Naive B cell (primary cell): ENCODE measurements around the gene AGBL1. TPM values are rescaled to one million over a fixed set of nuclear protein-coding genes. Genes with fewer than 3 reads are reported as not detected.
A peak's percentile ranks its signal among the peaks of the same experiment; 100 is the strongest.

Experiments
- ATAC-seq, 2 donors: fragments of 150-1000 bp; cut with Tn5 transposase; 2 replicates each; pipeline ENCODE4 v1.10.0; 2021; ENCODE audit warnings: low read depth in 2 of 2, mild to moderate bottlenecking in 2 of 2, moderate library complexity in 2 of 2
- DNase-seq: peaks from one replicate; pipeline ENCODE4 v3.0.0; 2022
- H3K27ac Mint-ChIP-seq, 6 donors: one replicate each; pipeline ENCODE4 v1.8.0; 2020 to 2022; ENCODE audit warnings: mild to moderate bottlenecking in 6 of 6, mixed read lengths in 6 of 6, moderate library complexity in 5 of 6, inconsistent platforms in 2 of 6
- H3K27me3 Mint-ChIP-seq, 3 donors: one replicate each; pipeline ENCODE4 v1.8.0; 2021 to 2022; ENCODE audit warnings: mixed read lengths in 3 of 3, mild to moderate bottlenecking in 1 of 3
- H3K36me3 Mint-ChIP-seq, 2 donors: one replicate each; pipeline ENCODE4 v1.8.0; 2020 to 2022; ENCODE audit warnings: mixed read lengths in 2 of 2, inconsistent platforms in 1 of 2, mild to moderate bottlenecking in 1 of 2
- H3K4me1 Mint-ChIP-seq, 3 donors: one replicate each; pipeline ENCODE4 v1.8.0; 2020 to 2022; ENCODE audit warnings: mixed read lengths in 3 of 3, inconsistent platforms in 1 of 3, mild to moderate bottlenecking in 1 of 3, moderate library complexity in 1 of 3
- H3K4me3 Mint-ChIP-seq, 8 donors: one replicate each; pipeline ENCODE4 v1.8.0; 2020 to 2022; ENCODE audit warnings: mild to moderate bottlenecking in 8 of 8, mixed read lengths in 8 of 8, moderate library complexity in 8 of 8, inconsistent platforms in 2 of 8
- H3K9me3 Mint-ChIP-seq, 7 donors: one replicate each; pipeline ENCODE4 v1.8.0; 2020 to 2022; ENCODE audit warnings: mixed read lengths in 7 of 7, mild to moderate bottlenecking in 5 of 7, inconsistent platforms in 2 of 7, moderate library complexity in 1 of 7
- polyA plus RNA-seq, 6 donors: library from polyadenylated mRNA; unstranded; fragments of 300-500 nt; fragmentation: Illumina TruSeq; gene quantifications; one replicate each; pipeline ENCODE4 v1.2.3, GENCODE V29; 2021; ENCODE audit warnings: low read depth in 6 of 6

The AGBL1 gene
- polyA plus RNA-seq, 6 donors from 2014 or later = not detected

DNA sequence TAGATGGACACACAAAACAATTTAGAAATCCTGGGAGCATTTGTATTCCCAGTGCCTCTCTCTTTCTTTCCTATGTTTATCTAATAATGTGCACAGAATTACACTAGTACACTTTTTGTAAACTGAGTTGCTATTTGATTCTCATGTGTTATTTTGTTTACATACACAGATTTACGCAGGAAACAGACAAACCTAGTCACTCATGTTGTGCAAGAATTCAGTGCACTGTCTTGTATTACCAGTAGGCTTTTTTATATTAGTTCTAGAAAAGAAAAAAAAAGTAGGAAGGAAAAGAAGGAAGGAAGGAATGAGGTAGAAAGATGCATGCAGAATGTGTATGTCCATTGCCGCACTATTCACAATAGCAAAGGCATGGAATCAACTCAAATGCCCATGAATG lies 257.4 kb downstream of the AGBL1 start:
- Mint-ChIP-seq H3K27ac (no peak overlapping the region), H3K36me3 (no peaks in the 10 kb centered on the region), H3K9me3 (peaks cover 2 to 22% (median 12%) of the 10 kb centered on the region in 7 donors), H3K4me3 (no peak overlapping the region), H3K27me3 (no peaks in the 10 kb centered on the region), H3K4me1 (no peaks in the 10 kb centered on the region)
- ATAC-seq (no peak), DNase-seq (no peak)

DNA sequence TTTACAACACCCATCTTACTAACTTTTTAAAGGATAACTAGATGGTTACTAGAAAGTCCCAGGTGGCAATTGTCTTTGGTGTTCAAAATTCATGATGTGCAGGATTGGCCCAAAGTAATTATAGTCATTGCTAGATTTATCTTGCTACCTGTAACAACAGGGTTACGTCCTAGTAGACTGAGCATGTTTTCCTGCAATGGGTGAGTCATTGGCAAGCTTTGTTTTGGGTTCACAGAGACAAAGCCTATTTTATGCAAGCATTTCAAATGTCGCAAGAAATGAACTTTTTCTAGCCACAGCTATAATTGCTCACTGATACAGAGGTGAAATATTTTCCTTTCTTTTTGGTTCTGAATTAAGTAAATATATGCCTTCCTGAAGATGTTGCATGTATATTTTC lies 267.6 kb downstream of the AGBL1 start:
- DNase-seq (no peak), ATAC-seq (no peak)
- Mint-ChIP-seq H3K36me3 (no peaks in the 10 kb centered on the region), H3K4me3 (no peak overlapping the region), H3K9me3 (peaks cover 0 to 4% (median 0%) of the 10 kb centered on the region in 7 donors), H3K4me1 (no peaks in the 10 kb centered on the region), H3K27ac (no peak overlapping the region), H3K27me3 (no peaks in the 10 kb centered on the region)

DNA sequence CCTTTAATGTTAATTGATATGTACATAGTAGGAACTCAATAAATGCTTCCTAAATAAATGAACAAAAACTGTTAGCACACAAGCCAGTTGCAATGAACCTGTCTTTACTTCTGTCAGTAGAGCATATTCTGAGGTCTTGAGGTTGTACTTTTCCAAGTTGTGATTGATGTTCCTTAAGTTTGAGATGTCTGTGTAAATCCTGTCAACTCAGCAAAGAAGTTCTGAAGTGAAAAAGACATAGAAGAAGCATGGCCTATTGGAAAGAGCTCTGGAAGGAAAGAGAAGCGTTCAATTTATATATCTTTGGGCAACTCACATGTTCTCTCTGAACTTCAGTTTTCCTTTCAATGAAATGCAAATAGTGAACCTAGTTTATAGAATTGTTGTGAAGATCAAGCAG lies 269.9 kb downstream of the AGBL1 start:
- ATAC-seq = no peak
- H3K9me3 Mint-ChIP-seq = peaks cover 0 to 4% (median 0%) of the 10 kb centered on the region in 7 donors

GRCh38 chr15:86353213-86353612 lies 273.5 kb downstream of the AGBL1 start:
- H3K27me3 Mint-ChIP-seq = no peaks in the 10 kb centered on the region
- H3K4me1 Mint-ChIP-seq = no peaks in the 10 kb centered on the region
- no peaks in the 10 kb centered on the region for H3K36me3 Mint-ChIP-seq
- no peak overlapping the region for H3K4me3 Mint-ChIP-seq
- DNase-seq = no peak
- no peak overlapping the region for H3K27ac Mint-ChIP-seq
- no peak for ATAC-seq
- H3K9me3 Mint-ChIP-seq = peaks cover 0 to 11% (median 3%) of the 10 kb centered on the region in 7 donors

More for the DNA sequence above, 269.9 kb downstream of the AGBL1 start:
- no peaks in the 10 kb centered on the region for H3K27me3 Mint-ChIP-seq
- no peak overlapping the region for H3K4me3 Mint-ChIP-seq
- DNase-seq = no peak
- no peaks in the 10 kb centered on the region for H3K4me1 Mint-ChIP-seq
- no peak overlapping the region for H3K27ac Mint-ChIP-seq
- H3K36me3 Mint-ChIP-seq = no peaks in the 10 kb centered on the region

DNA sequence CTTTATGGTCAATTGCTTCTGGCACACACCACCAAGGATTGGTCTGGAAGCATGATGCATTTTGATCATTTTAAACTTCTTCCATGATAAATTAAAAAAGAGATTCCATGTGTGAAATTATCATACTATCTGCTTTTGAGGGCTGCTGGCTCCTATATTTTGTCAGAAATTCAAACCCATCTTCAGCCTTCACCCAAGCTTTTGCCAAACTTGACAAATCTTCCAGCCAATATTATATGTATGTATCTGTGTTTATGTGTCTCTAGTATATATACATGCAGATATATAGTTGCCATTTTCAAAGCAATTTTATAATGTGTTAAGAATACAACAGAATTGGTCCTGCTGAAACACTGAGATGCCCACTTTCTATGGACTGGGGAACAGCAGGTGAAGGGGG lies 275.7 kb downstream of the AGBL1 start:
- H3K4me1 Mint-ChIP-seq = no peaks in the 10 kb centered on the region

GRCh38 chr15:86355801-86356200 lies 276.1 kb downstream of the AGBL1 start:
- no peaks in the 10 kb centered on the region for H3K36me3 Mint-ChIP-seq
- no peak overlapping the region for H3K4me3 Mint-ChIP-seq
- ATAC-seq (no peak), DNase-seq (no peak)
- H3K9me3 Mint-ChIP-seq = peaks cover 0 to 11% (median 3%) of the 10 kb centered on the region in 7 donors
- H3K4me1 Mint-ChIP-seq = no peaks in the 10 kb centered on the region
- H3K27ac Mint-ChIP-seq = no peak overlapping the region
- no peaks in the 10 kb centered on the region for H3K27me3 Mint-ChIP-seq

More for the DNA sequence above, 275.7 kb downstream of the AGBL1 start:
- no peaks in the 10 kb centered on the region for H3K36me3 Mint-ChIP-seq
- no peak overlapping the region for H3K4me3 Mint-ChIP-seq
- no peaks in the 10 kb centered on the region for H3K27me3 Mint-ChIP-seq
- no peak for DNase-seq
- H3K27ac Mint-ChIP-seq = no peak overlapping the region
- peaks cover 0 to 11% (median 3%) of the 10 kb centered on the region in 7 donors for H3K9me3 Mint-ChIP-seq
- ATAC-seq = no peak

GRCh38 chr15:86362555-86362954 lies 282.9 kb downstream of the AGBL1 start:
- Mint-ChIP-seq H3K4me1 (no peaks in the 10 kb centered on the region), H3K4me3 (no peak overlapping the region), H3K27me3 (no peaks in the 10 kb centered on the region), H3K27ac (no peak overlapping the region), H3K36me3 (no peaks in the 10 kb centered on the region), H3K9me3 (peaks cover 4 to 28% (median 12%) of the 10 kb centered on the region in 7 donors)
- DNase-seq (no peak), ATAC-seq (no peak)

DNA sequence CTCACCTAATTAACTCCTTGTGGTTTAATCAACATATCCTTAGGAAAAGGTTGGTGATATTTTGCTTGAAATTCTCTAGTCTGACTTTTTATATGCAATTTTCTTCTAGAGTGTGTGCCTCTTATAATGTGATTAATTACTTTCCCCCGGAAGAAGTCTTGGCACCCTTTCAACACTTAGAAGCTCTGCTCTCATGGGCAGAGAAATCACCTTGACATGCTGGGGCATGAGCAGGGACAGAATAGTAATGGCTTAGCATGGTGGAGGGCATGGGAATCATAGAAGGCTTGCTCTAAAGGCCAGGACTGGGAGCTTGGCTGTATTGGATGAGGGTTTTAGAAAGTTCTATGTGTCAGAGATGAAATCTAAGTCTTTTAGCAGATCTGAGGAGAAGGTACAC lies 293.5 kb downstream of the AGBL1 start:
- no peaks in the 10 kb centered on the region for H3K36me3 Mint-ChIP-seq
- H3K9me3 Mint-ChIP-seq = peaks cover 5 to 47% (median 11%) of the 10 kb centered on the region in 7 donors
- DNase-seq (no peak), ATAC-seq (no peak)
- no peak overlapping the region for H3K4me3 Mint-ChIP-seq
- no peaks in the 10 kb centered on the region for H3K4me1 Mint-ChIP-seq
- H3K27me3 Mint-ChIP-seq = peaks cover 0 to 5% (median 2%) of the 10 kb centered on the region in 3 donors
- no peak overlapping the region for H3K27ac Mint-ChIP-seq

DNA sequence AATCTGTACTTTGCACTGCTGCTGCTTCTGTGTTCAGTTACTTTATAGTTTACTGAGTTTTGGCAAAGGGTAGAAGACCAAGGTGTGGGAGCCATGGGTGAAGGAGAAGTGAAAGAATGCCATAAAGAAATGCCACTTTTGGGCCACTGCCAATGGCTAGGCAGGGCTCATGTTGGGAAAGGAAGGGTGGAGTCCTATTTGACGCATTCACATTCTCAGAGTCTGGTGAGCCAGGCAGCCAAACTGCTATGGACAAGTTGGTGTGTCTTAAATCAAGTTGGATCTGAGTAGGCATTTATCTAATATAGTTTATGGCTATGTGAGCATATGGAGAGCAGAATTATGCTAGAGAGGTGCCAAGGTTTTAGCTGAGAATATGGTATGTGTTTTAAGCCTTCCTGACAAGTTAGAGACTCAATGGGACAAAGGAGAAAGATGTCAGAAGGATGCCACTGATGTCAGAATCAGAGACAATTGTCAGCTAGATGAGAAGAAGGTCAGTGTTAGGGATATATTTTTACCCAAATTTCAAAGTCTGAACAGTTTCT lies 296.1 kb downstream of the AGBL1 start:
- no peak for DNase-seq
- ATAC-seq = no peak
- Mint-ChIP-seq H3K27ac (no peak overlapping the region), H3K9me3 (peaks cover 0 to 32% (median 4%) of the 10 kb centered on the region in 7 donors), H3K27me3 (peaks cover 4 to 6% (median 5%) of the 10 kb centered on the region in 3 donors), H3K4me3 (peak overlapping the region in 1 of 8 donors; percentile 4), H3K4me1 (no peaks in the 10 kb centered on the region), H3K36me3 (no peaks in the 10 kb centered on the region)

DNA sequence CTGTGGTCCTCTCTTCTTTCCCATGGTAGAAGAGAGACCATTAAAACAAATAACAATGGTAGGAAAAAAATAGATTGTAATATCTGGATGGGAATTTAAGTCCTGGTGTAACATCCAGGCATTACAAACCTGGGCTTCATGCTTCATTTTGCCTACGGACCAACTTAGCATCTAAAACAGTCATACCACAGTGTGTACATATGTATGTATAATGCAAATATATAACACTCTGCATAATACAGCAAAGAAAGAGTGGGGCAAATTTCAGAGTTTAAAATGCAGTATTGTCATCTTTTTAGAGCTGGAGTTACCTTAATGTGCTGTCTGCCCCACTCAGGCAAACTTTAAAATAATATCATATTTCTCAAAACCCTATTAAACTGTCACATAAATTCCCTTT lies 298.2 kb downstream of the AGBL1 start:
- peaks cover 6 to 10% (median 7%) of the 10 kb centered on the region in 3 donors for H3K27me3 Mint-ChIP-seq
- no peak for ATAC-seq
- no peaks in the 10 kb centered on the region for H3K4me1 Mint-ChIP-seq
- H3K9me3 Mint-ChIP-seq = peaks cover 0 to 23% (median 4%) of the 10 kb centered on the region in 7 donors
- H3K4me3 Mint-ChIP-seq = no peak overlapping the region
- no peak overlapping the region for H3K27ac Mint-ChIP-seq
- no peaks in the 10 kb centered on the region for H3K36me3 Mint-ChIP-seq
- DNase-seq = no peak

DNA sequence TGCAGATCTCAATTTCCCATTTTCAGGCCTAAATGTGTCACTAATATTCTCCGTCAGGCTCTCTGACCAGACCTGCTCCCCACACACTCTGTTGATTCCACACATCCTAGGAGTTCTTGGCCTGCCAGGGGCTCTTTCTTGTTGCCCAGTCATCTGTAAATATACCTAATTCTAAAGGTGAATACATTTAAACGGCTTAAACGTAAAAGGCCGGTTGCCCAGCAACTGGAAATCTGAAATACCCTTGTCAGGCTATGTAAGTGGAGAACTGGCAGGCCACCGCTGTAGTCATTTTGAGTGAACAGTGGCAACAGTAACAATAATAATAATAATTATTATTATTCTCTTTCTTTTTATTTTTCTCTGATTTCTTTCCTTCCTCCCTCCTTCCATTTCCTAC lies 302.7 kb downstream of the AGBL1 start:
- Mint-ChIP-seq H3K4me3 (no peak overlapping the region), H3K27ac (no peak overlapping the region), H3K36me3 (no peaks in the 10 kb centered on the region), H3K4me1 (no peaks in the 10 kb centered on the region), H3K27me3 (peaks cover 12 to 14% (median 14%) of the 10 kb centered on the region in 3 donors), H3K9me3 (peaks cover 0 to 22% (median 0%) of the 10 kb centered on the region in 7 donors)
- ATAC-seq (no peak), DNase-seq (no peak)

GRCh38 chr15:86383611-86384010 lies 303.9 kb downstream of the AGBL1 start:
- peaks cover 10 to 18% (median 12%) of the 10 kb centered on the region in 3 donors for H3K27me3 Mint-ChIP-seq
- H3K27ac Mint-ChIP-seq = no peak overlapping the region
- peaks cover 0 to 22% (median 0%) of the 10 kb centered on the region in 7 donors for H3K9me3 Mint-ChIP-seq
- no peak overlapping the region for H3K4me3 Mint-ChIP-seq
- no peak for DNase-seq
- ATAC-seq = no peak
- no peaks in the 10 kb centered on the region for H3K4me1 Mint-ChIP-seq
- no peaks in the 10 kb centered on the region for H3K36me3 Mint-ChIP-seq

GRCh38 chr15:86384186-86384585 lies 304.5 kb downstream of the AGBL1 start:
- Mint-ChIP-seq H3K9me3 (peaks cover 0 to 22% (median 0%) of the 10 kb centered on the region in 7 donors), H3K4me1 (no peaks in the 10 kb centered on the region), H3K27ac (no peak overlapping the region), H3K4me3 (no peak overlapping the region), H3K36me3 (no peaks in the 10 kb centered on the region), H3K27me3 (peaks cover 10 to 18% (median 12%) of the 10 kb centered on the region in 3 donors)
- DNase-seq (no peak), ATAC-seq (no peak)

- ATAC-seq (no peak), DNase-seq (no peak)
- no peak overlapping the region for H3K27ac Mint-ChIP-seq
- H3K27me3 Mint-ChIP-seq = peaks cover under 1 to 4% (median 4%) of the 10 kb centered on the region in 3 donors
- H3K4me1 Mint-ChIP-seq = no peaks in the 10 kb centered on the region
- H3K9me3 Mint-ChIP-seq = peaks cover 0 to 2% (median 0%) of the 10 kb centered on the region in 7 donors
- no peak overlapping the region for H3K4me3 Mint-ChIP-seq
- H3K36me3 Mint-ChIP-seq = no peaks in the 10 kb centered on the region
These were observed 312.6 kb downstream of the AGBL1 start for GRCh38 chr15:86392296-86392695.
